Measurements from ENCODE around the gene ZSWIM1. TPM values are rescaled to one million over a fixed set of nuclear protein-coding genes. Genes with fewer than 3 reads are reported as not detected.

The ZSWIM1 gene
- total and polyA plus RNA-seq, 2 donors (not counting 1 experiment from before 2014, with no cell fraction given), result 5.4 to 15.7 TPM

DNA sequence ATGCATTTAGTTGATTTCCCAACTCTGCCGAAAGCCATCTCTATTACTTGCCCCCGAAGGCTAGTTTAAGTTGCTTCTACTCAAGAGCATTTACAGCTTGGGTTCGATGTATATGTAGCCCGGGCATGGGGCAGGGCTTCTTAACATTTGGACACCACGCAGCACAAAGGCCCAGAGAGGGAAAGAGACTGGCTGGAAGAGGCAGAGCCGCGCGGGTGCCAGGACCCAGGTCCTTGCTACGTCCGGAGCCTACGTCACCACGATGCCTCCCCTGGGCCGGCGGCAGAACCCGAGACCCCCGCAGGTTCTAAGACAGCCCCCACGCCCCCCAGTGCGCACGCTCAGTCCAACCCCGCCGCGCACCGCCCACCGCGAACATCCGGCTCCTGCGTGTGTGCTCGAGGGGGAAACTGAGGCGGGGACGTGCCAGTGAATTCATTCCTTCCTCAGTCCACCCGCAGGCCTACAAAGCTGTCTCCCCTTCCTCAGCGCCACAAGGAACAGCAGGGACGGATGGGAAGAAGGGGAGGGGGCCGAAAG lies 53.1 kb downstream of the ZSWIM1 start:
- Histone ChIP-seq H3K79me2 (ENCODE audit: control insufficient read depth, insufficient read depth, low read length) (peaks cover 44% of the 10 kb centered on the region), H3K4me1 (ENCODE audit: control insufficient read depth in 2 of 2, insufficient read depth in 2 of 2, low read length in 2 of 2) (peaks cover 12 to 19% of the 10 kb centered on the region in 2 donors), H3K4me3 (ENCODE audit: control extremely low read depth in 1 of 5, extremely low read depth in 1 of 5, insufficient read depth in 1 of 5, low read depth in 2 of 5, low read length in 4 of 5) (peak overlapping the region; percentile 84 to 100 (median 92)), H3K36me3 (replicated peaks in 1 of 2; ENCODE audit: control extremely low read depth in 1 of 2, control insufficient read depth in 1 of 2, extremely low read depth in 1 of 2, insufficient read depth in 2 of 2, low read length in 1 of 2) (peaks cover 0 to 23% of the 10 kb centered on the region in 2 experiments), H2AFZ (ENCODE audit: insufficient read depth, low read depth, low read length, poor library complexity, severe bottlenecking) (peak overlapping the region; percentile 81), H3K9ac (ENCODE audit: low read length) (peak overlapping the region; percentile 99), H3K9me3 (ENCODE audit: control extremely low read depth in 1 of 3, control insufficient read depth in 2 of 3, insufficient read depth in 1 of 3, low read length in 2 of 3) (no peaks in the 10 kb centered on the region), H3K27ac (ENCODE audit: low read length in 2 of 2) (peak overlapping the region; percentile 99), H3K27me3 (replicated peaks in 1 of 4; ENCODE audit: control extremely low read depth in 1 of 4, control insufficient read depth in 3 of 4, insufficient read depth in 4 of 4, low read length in 3 of 4) (no peaks in the 10 kb centered on the region), H4K20me1 (ENCODE audit: control insufficient read depth, insufficient read depth, low read length, poor library complexity, severe bottlenecking) (peaks cover 23% of the 10 kb centered on the region), H3K4me2 (replicated peaks; ENCODE audit: low read depth, low read length, poor library complexity, severe bottlenecking) (peak overlapping the region; percentile 85)
- intact Hi-C loops (cut with micrococcal nuclease), result loop anchor here (1.0 to 2.0 kb wide), 2 partner anchors 23 to 155 kb away; partner anchors contain the start of gene NCOA5
- Mint-ChIP-seq H3K27me3 (no peaks in the 10 kb centered on the region), H3K4me3 (peak overlapping the region; percentile 96), H3K27ac (peak overlapping the region; percentile 96), H3K4me1 (peaks cover 28% of the 10 kb centered on the region), H3K9me3 (ENCODE audit: insufficient read depth) (no peaks in the 10 kb centered on the region)
- TF ChIP-seq EZH2 (IDR thresholded peaks at IDR 0.05; ENCODE audit: borderline replicate concordance, insufficient read depth, low read depth, low read length, poor library complexity, severe bottlenecking), result no peak
- TF ChIP-seq, protein P1, sequence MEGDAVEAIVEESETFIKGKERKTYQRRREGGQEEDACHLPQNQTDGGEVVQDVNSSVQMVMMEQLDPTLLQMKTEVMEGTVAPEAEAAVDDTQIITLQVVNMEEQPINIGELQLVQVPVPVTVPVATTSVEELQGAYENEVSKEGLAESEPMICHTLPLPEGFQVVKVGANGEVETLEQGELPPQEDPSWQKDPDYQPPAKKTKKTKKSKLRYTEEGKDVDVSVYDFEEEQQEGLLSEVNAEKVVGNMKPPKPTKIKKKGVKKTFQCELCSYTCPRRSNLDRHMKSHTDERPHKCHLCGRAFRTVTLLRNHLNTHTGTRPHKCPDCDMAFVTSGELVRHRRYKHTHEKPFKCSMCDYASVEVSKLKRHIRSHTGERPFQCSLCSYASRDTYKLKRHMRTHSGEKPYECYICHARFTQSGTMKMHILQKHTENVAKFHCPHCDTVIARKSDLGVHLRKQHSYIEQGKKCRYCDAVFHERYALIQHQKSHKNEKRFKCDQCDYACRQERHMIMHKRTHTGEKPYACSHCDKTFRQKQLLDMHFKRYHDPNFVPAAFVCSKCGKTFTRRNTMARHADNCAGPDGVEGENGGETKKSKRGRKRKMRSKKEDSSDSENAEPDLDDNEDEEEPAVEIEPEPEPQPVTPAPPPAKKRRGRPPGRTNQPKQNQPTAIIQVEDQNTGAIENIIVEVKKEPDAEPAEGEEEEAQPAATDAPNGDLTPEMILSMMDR (IDR thresholded peaks at IDR 0.05), result no peak
- CTCF ChIA-PET, result interaction anchor here (0.7 to 4.9 kb wide), 8 partner anchors 29 to 431 kb away, joined by 3 to 44 read pairs (median 4); partner anchors contain the start of genes CTSA, NEURL2, ZNF335 and ZSWIM1
- WGBS (ENCODE audit: insufficient coverage), result under 1% methylated on average over 33 of the region's 34 CpGs
- DNase-seq (no peak), ATAC-seq (ENCODE audit: low read depth) (peak; percentile 11)
- POLR2A ChIA-PET, result interaction anchor here (0.6 to 3.7 kb wide), 12 partner anchors 11 to 110 kb away, joined by 3 to 62 read pairs (median 8); partner anchors contain the start of genes CTSA, NEURL2, PLTP and ZNF335

Other genes with a start within 250 kb of the ZSWIM1 start
- not detected in 2 replicates for gene WFDC9, start 249.9 kb upstream of the ZSWIM1 start, total RNA-seq
- gene WFDC9, start 249.9 kb upstream of the ZSWIM1 start, polyA plus RNA-seq, result not detected in 2 replicates
- gene WFDC11, start 211.0 kb upstream of the ZSWIM1 start, total RNA-seq, result not detected in 2 replicates
- not detected in 2 replicates for gene WFDC11, start 211.0 kb upstream of the ZSWIM1 start, polyA plus RNA-seq
- not detected in 2 replicates for gene WFDC13, start 179.2 kb upstream of the ZSWIM1 start, total RNA-seq
- gene WFDC13, start 179.2 kb upstream of the ZSWIM1 start, polyA plus RNA-seq, result not detected in 2 replicates
- gene WFDC10B, start 176.2 kb upstream of the ZSWIM1 start, total RNA-seq, result not detected in 2 replicates
- 0.30 TPM in 1 of 2 replicates, not detected in the other for gene WFDC10B, start 176.2 kb upstream of the ZSWIM1 start, polyA plus RNA-seq
- not detected in 2 replicates for gene SPINT4, start 158.9 kb upstream of the ZSWIM1 start, total RNA-seq
- not detected in 2 replicates for gene SPINT4, start 158.9 kb upstream of the ZSWIM1 start, polyA plus RNA-seq
- gene WFDC3, start 89.3 kb upstream of the ZSWIM1 start, total RNA-seq, result not detected in 2 replicates
- gene WFDC3, start 89.3 kb upstream of the ZSWIM1 start, polyA plus RNA-seq, result 0.26 TPM in 1 of 2 replicates, not detected in the other
- gene DNTTIP1, start 89.3 kb upstream of the ZSWIM1 start, total RNA-seq, result 20.1 and 27.3 TPM in 2 replicates
- 20.9 and 25.3 TPM in 2 replicates for gene DNTTIP1, start 89.3 kb upstream of the ZSWIM1 start, polyA plus RNA-seq
- gene UBE2C, start 68.6 kb upstream of the ZSWIM1 start, total RNA-seq, result 0.54 TPM in 1 of 2 replicates, not detected in the other
- 0.95 and 2.4 TPM in 2 replicates for gene UBE2C, start 68.6 kb upstream of the ZSWIM1 start, polyA plus RNA-seq
- 0.46 TPM in 1 of 2 replicates, not detected in the other for gene TNNC2, start 53.9 kb upstream of the ZSWIM1 start, total RNA-seq
- gene TNNC2, start 53.9 kb upstream of the ZSWIM1 start, polyA plus RNA-seq, result 0.33 and 2.4 TPM in 2 replicates
- 1.7 and 2.4 TPM in 2 replicates for gene SNX21, start 47.4 kb upstream of the ZSWIM1 start, total RNA-seq
- 0.95 and 2.2 TPM in 2 replicates for gene SNX21, start 47.4 kb upstream of the ZSWIM1 start, polyA plus RNA-seq
- gene ACOT8, start 23.8 kb upstream of the ZSWIM1 start, total RNA-seq, result 27.1 and 32.4 TPM in 2 replicates
- gene ACOT8, start 23.8 kb upstream of the ZSWIM1 start, polyA plus RNA-seq, result 43.1 and 64.7 TPM in 2 replicates
- gene ZSWIM3, start 23.6 kb upstream of the ZSWIM1 start, total RNA-seq, result 7.1 and 7.8 TPM in 2 replicates
- gene ZSWIM3, start 23.6 kb upstream of the ZSWIM1 start, polyA plus RNA-seq, result 3.0 and 4.0 TPM in 2 replicates
- 2.4 and 2.9 TPM in 2 replicates for gene SPATA25, start 6.4 kb downstream of the ZSWIM1 start, total RNA-seq
- gene SPATA25, start 6.4 kb downstream of the ZSWIM1 start, polyA plus RNA-seq, result 2.5 and 2.9 TPM in 2 replicates
- gene NEURL2, start 10.0 kb downstream of the ZSWIM1 start, total RNA-seq, result 4.1 and 5.4 TPM in 2 replicates
- 1.6 and 3.3 TPM in 2 replicates for gene NEURL2, start 10.0 kb downstream of the ZSWIM1 start, polyA plus RNA-seq
- 100 and 113 TPM in 2 replicates for gene CTSA, start 10.1 kb downstream of the ZSWIM1 start, total RNA-seq
- 83.4 and 107 TPM in 2 replicates for gene CTSA, start 10.1 kb downstream of the ZSWIM1 start, polyA plus RNA-seq
- gene PLTP, start 30.9 kb downstream of the ZSWIM1 start, total RNA-seq, result 1.4 and 1.7 TPM in 2 replicates
- gene PLTP, start 30.9 kb downstream of the ZSWIM1 start, polyA plus RNA-seq, result 2.0 and 4.0 TPM in 2 replicates
- 78.9 and 79.2 TPM in 2 replicates for gene PCIF1, start 53.5 kb downstream of the ZSWIM1 start, total RNA-seq
- 70.0 and 74.2 TPM in 2 replicates for gene PCIF1, start 53.5 kb downstream of the ZSWIM1 start, polyA plus RNA-seq
- gene ZNF335, start 91.0 kb downstream of the ZSWIM1 start, total RNA-seq, result 62.7 and 64.8 TPM in 2 replicates
- 49.8 and 62.3 TPM in 2 replicates for gene ZNF335, start 91.0 kb downstream of the ZSWIM1 start, polyA plus RNA-seq
- 4.0 and 4.4 TPM in 2 replicates for gene MMP9, start 127.7 kb downstream of the ZSWIM1 start, total RNA-seq
- 0.19 and 0.75 TPM in 2 replicates for gene MMP9, start 127.7 kb downstream of the ZSWIM1 start, polyA plus RNA-seq
- 0.32 TPM in 1 of 2 replicates, not detected in the other for gene SLC12A5, start 148.0 kb downstream of the ZSWIM1 start, total RNA-seq
- not detected in 2 replicates for gene SLC12A5, start 148.0 kb downstream of the ZSWIM1 start, polyA plus RNA-seq
- 41.6 and 44.1 TPM in 2 replicates for gene NCOA5, start 208.7 kb downstream of the ZSWIM1 start, total RNA-seq
- 26.0 and 28.8 TPM in 2 replicates for gene NCOA5, start 208.7 kb downstream of the ZSWIM1 start, polyA plus RNA-seq
- gene CD40, start 237.1 kb downstream of the ZSWIM1 start, total RNA-seq, result 206 and 210 TPM in 2 replicates
- 154 and 215 TPM in 2 replicates for gene CD40, start 237.1 kb downstream of the ZSWIM1 start, polyA plus RNA-seq